Duodenal mucosa (tissue), 2 donors: Measurements from ENCODE around the gene WDR53.
"Not testable (repeated sequence)": the region's sequence is repeated elsewhere in the genome, so short reads cannot be mapped to it uniquely, and the experiment has no call there.

Source experiments
- H3K27ac ChIP-seq: one replicate; pipeline ENCODE4 v1.7.0; 2013; ENCODE audit warnings: low read depth, low read length
- H3K27me3 ChIP-seq, 2 donors: one replicate each; pipeline ENCODE4 v1.7.0; 2013; ENCODE audit warnings: low read length in 2 of 2, control low read depth in 1 of 2; ENCODE audit not compliant: insufficient read depth in 2 of 2, control insufficient read depth in 1 of 2
- H3K36me3 ChIP-seq, 2 donors: one replicate each; pipeline ENCODE4 v1.7.0; 2013; ENCODE audit warnings: low read length in 2 of 2, control low read depth in 1 of 2; ENCODE audit not compliant: insufficient read depth in 2 of 2, control insufficient read depth in 1 of 2
- H3K4me1 ChIP-seq, 2 donors: one replicate each; pipeline ENCODE4 v1.7.0; 2013; ENCODE audit warnings: low read length in 2 of 2, control low read depth in 1 of 2; ENCODE audit not compliant: insufficient read depth in 2 of 2, control insufficient read depth in 1 of 2
- H3K4me3 ChIP-seq, 2 donors: one replicate each; pipeline ENCODE4 v1.7.0; 2013; ENCODE audit warnings: low read length in 2 of 2, low read depth in 1 of 2
- H3K9ac ChIP-seq, 2 donors: one replicate each; pipeline ENCODE4 v1.7.0; 2013; ENCODE audit warnings: low read length in 2 of 2, low read depth in 1 of 2
- H3K9me3 ChIP-seq, 2 donors: one replicate each; pipeline ENCODE4 v1.7.0; 2013; ENCODE audit warnings: low read length in 2 of 2, control low read depth in 1 of 2; ENCODE audit not compliant: control insufficient read depth in 1 of 2

Gene WDR53

GRCh38 chr3:196568246-196569002 is at the start of gene WDR53, which contains the start of gene FBXO45:
WDR53 (minus strand) TSS chr3:196568554; CDS start chr3:196561475, 7,079 bp downstream.
FBXO45 (plus strand) TSS chr3:196568660; CDS start chr3:196568985, 325 bp downstream.
- H3K9ac ChIP-seq, result peak within 1 kb of the TSS; percentile 92 to 99
- peak within 1 kb of the TSS; percentile 46 for H3K27ac ChIP-seq
- no peaks in the 10 kb centered on the region for H3K9me3 ChIP-seq
- peaks cover 17 to 19% of the 10 kb centered on the region in 2 donors for H3K4me1 ChIP-seq
- H3K27me3 ChIP-seq, result no peaks in the 10 kb centered on the region
- peak within 1 kb of the TSS; percentile 100 for H3K4me3 ChIP-seq
- H3K36me3 ChIP-seq, result no peaks in the 10 kb centered on the region

DNA sequence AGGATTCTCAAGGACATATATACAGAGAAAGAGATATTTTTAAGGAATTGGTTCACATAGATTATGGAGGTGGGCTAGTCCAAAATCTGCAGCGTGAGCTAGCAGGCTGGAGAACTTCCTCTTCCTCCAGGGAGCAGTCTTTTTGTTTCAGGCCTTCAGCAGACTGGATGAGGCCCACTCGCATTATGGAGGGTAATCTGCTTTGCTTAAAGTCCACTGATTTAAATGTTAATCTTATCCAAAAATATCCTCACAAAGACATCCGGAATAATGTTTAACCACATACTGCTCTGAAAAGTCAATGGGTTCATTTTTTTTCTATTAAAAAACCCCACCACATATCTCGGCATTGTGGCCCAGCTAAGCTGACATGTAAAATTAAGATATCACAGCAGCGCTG is 48.9 kb upstream of the WDR53 start:
- H3K4me3 ChIP-seq, result no peak overlapping the region
- H3K4me1 ChIP-seq, result peaks cover 0 to 3% of the 10 kb centered on the region in 2 donors
- no peaks in the 10 kb centered on the region for H3K36me3 ChIP-seq
- no peaks in the 10 kb centered on the region for H3K27me3 ChIP-seq
- H3K9ac ChIP-seq, result no peak overlapping the region
- no peak overlapping the region for H3K27ac ChIP-seq
- H3K9me3 ChIP-seq, result no peaks in the 10 kb centered on the region

GRCh38 chr3:196615234-196615633 is 46.9 kb upstream of the WDR53 start:
- not testable (repeated sequence) for H3K4me1 ChIP-seq, H3K4me3 ChIP-seq, H3K27me3 ChIP-seq, H3K27ac ChIP-seq, H3K9ac ChIP-seq, H3K36me3 ChIP-seq, H3K9me3 ChIP-seq

- peaks cover 6 to 10% of the 10 kb centered on the region in 2 donors for H3K4me1 ChIP-seq
- no peak overlapping the region for H3K9ac ChIP-seq
- H3K27me3 ChIP-seq, result no peaks in the 10 kb centered on the region
- H3K4me3 ChIP-seq, result no peak overlapping the region
- H3K9me3 ChIP-seq, result no peaks in the 10 kb centered on the region
- no peak overlapping the region for H3K27ac ChIP-seq
- no peaks in the 10 kb centered on the region for H3K36me3 ChIP-seq
These were observed 43.6 kb upstream of the WDR53 start for GRCh38 chr3:196611761-196612483.

DNA sequence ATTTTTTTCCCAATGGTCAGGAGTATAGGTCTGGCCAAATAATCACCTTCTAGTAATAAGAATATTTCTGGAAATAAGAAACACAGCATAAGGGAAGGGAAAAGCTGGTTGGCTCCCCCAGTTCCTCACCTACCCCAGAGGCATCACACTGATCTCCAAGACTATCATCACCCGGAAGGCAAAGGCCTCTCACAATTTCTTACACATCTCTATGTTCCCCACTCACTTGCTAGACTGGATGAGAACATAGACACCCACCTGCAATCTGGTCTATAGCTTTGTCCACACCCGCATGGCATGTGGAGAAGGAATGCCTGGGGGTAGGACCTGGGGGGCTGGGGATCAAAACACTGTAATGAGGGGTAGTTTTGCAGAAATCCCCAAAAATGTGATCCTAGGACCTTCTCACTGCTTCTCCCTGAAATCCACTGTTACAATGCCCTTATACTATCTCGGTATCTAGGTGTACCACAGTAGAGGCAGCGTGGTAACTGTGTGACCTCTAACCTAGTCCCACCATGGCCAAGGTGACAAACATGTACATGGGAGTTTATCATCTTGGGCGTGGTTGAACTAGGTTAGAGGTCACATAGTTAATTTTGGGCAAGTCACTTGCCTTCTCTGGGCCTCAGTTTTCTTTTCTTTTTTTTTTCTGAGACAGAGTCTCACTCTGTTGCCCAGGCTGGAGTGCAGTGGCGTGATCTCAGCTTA is 41.6 kb upstream of the WDR53 start:
- Histone ChIP-seq H3K4me1 (peaks cover 6 to 10% of the 10 kb centered on the region in 2 donors), H3K36me3 (no peaks in the 10 kb centered on the region), H3K9ac (no peak overlapping the region), H3K27me3 (no peaks in the 10 kb centered on the region), H3K9me3 (no peaks in the 10 kb centered on the region), H3K4me3 (peak overlapping the region in 1 of 2 donors; percentile 17), H3K27ac (no peak overlapping the region)

DNA sequence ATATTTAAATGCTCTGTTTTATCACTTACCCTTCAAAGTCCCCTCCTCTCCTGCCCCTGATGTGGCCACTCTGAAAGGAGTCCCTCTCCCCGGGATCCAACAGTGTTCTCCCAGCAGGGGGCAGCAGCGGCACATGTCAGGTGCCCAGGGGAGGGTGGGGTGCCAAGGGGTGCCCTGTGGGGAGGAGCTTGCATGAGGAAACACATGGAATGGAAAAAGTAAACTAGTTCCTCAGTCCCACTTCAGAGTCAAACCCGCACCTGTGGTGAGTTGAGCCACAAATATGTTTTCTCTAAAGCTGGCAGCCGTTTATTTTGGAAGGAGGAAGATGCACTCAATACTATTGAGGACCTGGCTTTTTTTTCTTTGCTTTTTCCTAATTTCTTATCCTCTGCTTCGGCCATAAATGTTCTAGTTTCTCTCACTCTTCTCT is 41.0 kb upstream of the WDR53 start:
- H3K9ac ChIP-seq, result no peak overlapping the region
- peaks cover 6 to 10% of the 10 kb centered on the region in 2 donors for H3K4me1 ChIP-seq
- peak overlapping the region in 1 of 2 donors; percentile 17 for H3K4me3 ChIP-seq
- H3K9me3 ChIP-seq, result no peaks in the 10 kb centered on the region
- no peaks in the 10 kb centered on the region for H3K36me3 ChIP-seq
- no peaks in the 10 kb centered on the region for H3K27me3 ChIP-seq
- no peak overlapping the region for H3K27ac ChIP-seq

- no peak overlapping the region for H3K9ac ChIP-seq
- H3K27me3 ChIP-seq, result no peaks in the 10 kb centered on the region
- no peaks in the 10 kb centered on the region for H3K36me3 ChIP-seq
- H3K4me3 ChIP-seq, result no peak overlapping the region
- H3K4me1 ChIP-seq, result peaks cover 6 to 10% of the 10 kb centered on the region in 2 donors
- H3K27ac ChIP-seq, result no peak overlapping the region
- H3K9me3 ChIP-seq, result no peaks in the 10 kb centered on the region
These were observed 40.3 kb upstream of the WDR53 start for GRCh38 chr3:196608693-196609092.

DNA sequence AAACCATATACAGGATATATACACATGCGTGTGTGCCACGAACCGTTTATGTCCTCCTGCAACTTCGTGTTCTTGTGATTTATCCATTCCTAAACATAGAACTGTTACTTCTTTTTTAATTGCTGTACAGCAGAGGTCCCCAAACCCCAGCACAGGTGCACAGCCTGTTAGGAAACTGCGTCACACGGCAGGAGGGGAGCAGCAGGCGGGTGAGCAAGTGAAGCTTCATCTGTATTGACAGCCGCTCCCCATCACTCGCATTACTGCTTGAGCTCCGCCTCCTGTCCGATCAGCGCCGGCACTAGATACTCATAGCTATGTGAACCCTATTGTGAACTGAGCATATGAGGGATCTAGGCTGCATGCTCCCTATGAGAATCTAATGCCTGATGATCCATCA is 36.2 kb upstream of the WDR53 start:
- H3K9me3 ChIP-seq, result no peaks in the 10 kb centered on the region
- H3K27ac ChIP-seq, result no peak overlapping the region
- H3K4me1 ChIP-seq, result peaks cover 0 to 4% of the 10 kb centered on the region in 2 donors
- H3K9ac ChIP-seq, result no peak overlapping the region
- no peaks in the 10 kb centered on the region for H3K27me3 ChIP-seq
- no peak overlapping the region for H3K4me3 ChIP-seq
- H3K36me3 ChIP-seq, result no peaks in the 10 kb centered on the region

GRCh38 chr3:196603683-196604082 is 35.3 kb upstream of the WDR53 start:
- Histone ChIP-seq H3K36me3 (no peaks in the 10 kb centered on the region), H3K27me3 (no peaks in the 10 kb centered on the region), H3K4me1 (no peaks in the 10 kb centered on the region)

GRCh38 chr3:196602673-196603072 is 34.3 kb upstream of the WDR53 start:
- H3K27me3 ChIP-seq, result no peaks in the 10 kb centered on the region
- no peaks in the 10 kb centered on the region for H3K9me3 ChIP-seq
- no peak overlapping the region for H3K27ac ChIP-seq
- H3K9ac ChIP-seq, result no peak overlapping the region
- no peaks in the 10 kb centered on the region for H3K4me1 ChIP-seq
- H3K4me3 ChIP-seq, result no peak overlapping the region
- no peaks in the 10 kb centered on the region for H3K36me3 ChIP-seq

More at GRCh38 chr3:196603683-196604082, 35.3 kb upstream of the WDR53 start:
- Histone ChIP-seq H3K4me3 (no peak overlapping the region), H3K27ac (no peak overlapping the region), H3K9me3 (no peaks in the 10 kb centered on the region), H3K9ac (no peak overlapping the region)
